Inflammatory macrophage treated with lipopolysaccharide for 4 hours (primary cell): ENCODE measurements around the gene ADAP2.
A peak's percentile ranks its signal among the peaks of the same experiment; 100 is the strongest.
"Not testable (repeated sequence)": the region's sequence is repeated elsewhere in the genome, so short reads cannot be mapped to it uniquely, and the experiment has no call there.

Source experiments
- DNase-seq: peaks from one replicate; pipeline ENCODE4 v3.0.0-alpha.2; 2020

The ADAP2 gene

GRCh38 chr17:30975042-30975820, 53.5 kb downstream of the ADAP2 start:
- DNase-seq = no peak

GRCh38 chr17:30979919-30980318, 58.2 kb downstream of the ADAP2 start:
- not testable (repeated sequence) for DNase-seq

- DNase-seq = no peak
These were observed 60.1 kb downstream of the ADAP2 start for GRCh38 chr17:30981531-30982519.

GRCh38 chr17:30982855-30983254, 61.1 kb downstream of the ADAP2 start:
- DNase-seq = no peak

- no peak for DNase-seq
These were observed 68.7 kb downstream of the ADAP2 start for GRCh38 chr17:30990458-30990857.

GRCh38 chr17:30992551-30992950, 70.8 kb downstream of the ADAP2 start:
- DNase-seq = no peak

- DNase-seq = no peak
These were observed 73.6 kb downstream of the ADAP2 start for GRCh38 chr17:30995347-30995746.

- DNase-seq = no peak
These were observed 74.7 kb downstream of the ADAP2 start for GRCh38 chr17:30996486-30996885.

- DNase-seq = no peak
These were observed 75.5 kb downstream of the ADAP2 start for GRCh38 chr17:30997270-30997669.

GRCh38 chr17:30997842-30998241, 76.1 kb downstream of the ADAP2 start:
- DNase-seq = no peak

- DNase-seq = no peak
These were observed 80.3 kb downstream of the ADAP2 start for GRCh38 chr17:31002047-31002446.

- no peak for DNase-seq
These were observed 81.6 kb downstream of the ADAP2 start for GRCh38 chr17:31003225-31003866.

GRCh38 chr17:31004160-31004559, 82.4 kb downstream of the ADAP2 start:
- DNase-seq = no peak

- no peak for DNase-seq
These were observed 86.1 kb downstream of the ADAP2 start for GRCh38 chr17:31007695-31008373.

GRCh38 chr17:31008374-31009041, 86.8 kb downstream of the ADAP2 start:
- peak; percentile 61 for DNase-seq
